PFSK-1 (cell line): ENCODE measurements around the gene SARDH.

Experiments used
- FOXP2 ChIP-seq: optimal IDR thresholded peaks from 2 replicates; pipeline ENCODE3; 2011; ENCODE audit warnings: borderline replicate concordance, control low read depth, inconsistent platforms; ENCODE audit not compliant: insufficient read depth; ENCODE audit errors: extremely low read length, extremely low read depth
- POLR2AphosphoS5 ChIP-seq: IDR thresholded peaks from 2 replicates; pipeline ENCODE4 v1.6.1; 2012; ENCODE audit warnings: low read depth, mild to moderate bottlenecking, control low read depth, low read length, moderate library complexity
- REST ChIP-seq, 2 experiments: IDR thresholded peaks; 2 replicates each; pipeline versions ENCODE4 v1.6.1 to v1.8.0; 2011 to 2012; ENCODE audit warnings: low read depth in 2 of 2, low read length in 2 of 2, control low read depth in 1 of 2, inconsistent platforms in 1 of 2, mild to moderate bottlenecking in 1 of 2, moderate library complexity in 1 of 2; ENCODE audit not compliant: insufficient read depth in 1 of 2
- SIN3A ChIP-seq: IDR thresholded peaks from 2 replicates; pipeline ENCODE4 v1.6.1; 2012; ENCODE audit warnings: mild to moderate bottlenecking, low read length, moderate library complexity, borderline replicate concordance; ENCODE audit not compliant: insufficient read depth
- TAF1 ChIP-seq: IDR thresholded peaks from 2 replicates; pipeline ENCODE4 v1.6.1; 2012; ENCODE audit warnings: low read length, control low read depth, borderline replicate concordance; ENCODE audit not compliant: insufficient read depth

Gene SARDH

GRCh38 chr9:133659516-133659915 is 78.6 kb downstream of the SARDH start:
- TF ChIP-seq TAF1 (no peak), POLR2AphosphoS5 (no peak), REST (IDR thresholded peaks at IDR 0.05; ENCODE audit: insufficient read depth in 1 of 2, low read depth in 2 of 2, low read length in 2 of 2) (no peak), FOXP2 (no peak), SIN3A (no peak)

GRCh38 chr9:133658442-133659431 is 79.4 kb downstream of the SARDH start:
- TF ChIP-seq FOXP2 = no peak
- no peak for TF ChIP-seq REST (IDR thresholded peaks at IDR 0.05; ENCODE audit: insufficient read depth in 1 of 2, low read depth in 2 of 2, low read length in 2 of 2)
- TF ChIP-seq TAF1 = no peak
- TF ChIP-seq POLR2AphosphoS5 = no peak
- TF ChIP-seq SIN3A = no peak

GRCh38 chr9:133657120-133657661 is 81.0 kb downstream of the SARDH start:
- TF ChIP-seq FOXP2 (no peak), REST (IDR thresholded peaks at IDR 0.05; ENCODE audit: insufficient read depth in 1 of 2, low read depth in 2 of 2, low read length in 2 of 2) (no peak), TAF1 (no peak), POLR2AphosphoS5 (no peak), SIN3A (no peak)

GRCh38 chr9:133656211-133657119 is 81.7 kb downstream of the SARDH start:
- TF ChIP-seq TAF1 (no peak), REST (IDR thresholded peaks at IDR 0.05; ENCODE audit: insufficient read depth in 1 of 2, low read depth in 2 of 2, low read length in 2 of 2) (no peak), SIN3A (no peak), POLR2AphosphoS5 (no peak), FOXP2 (no peak)
